Natural killer cell (primary cell): ENCODE data around the gene RAPGEF5. TPM values are rescaled to one million over a fixed set of nuclear protein-coding genes. Genes with fewer than 3 reads are reported as not detected.

ENCODE experiments used
- ATAC-seq, 3 donors: fragments of 150-1000 bp in 2 of 3; fragments of 200-7000 bp in 1 of 3; cut with Tn5 transposase; 1 replicate in 1 of 3; 2 replicates in 2 of 3; pipeline ENCODE4 v1.10.0; 2021; ENCODE audit warnings: mild to moderate bottlenecking in 2 of 3, moderate library complexity in 2 of 3
- DNase-seq, 2 donors: peaks; one replicate each; pipeline versions ENCODE4 v3.0.0 to v3.0.0-alpha.2; 2013 to 2021; ENCODE audit warnings: mixed read lengths in 1 of 2
- H3K27ac ChIP-seq: one replicate; pipeline ENCODE4 v1.5.1; 2013; ENCODE audit warnings: mild to moderate bottlenecking, low read length
- H3K27me3 ChIP-seq: one replicate; pipeline ENCODE4 v1.6.1; 2013; ENCODE audit warnings: low read length; ENCODE audit not compliant: control insufficient read depth, insufficient read depth
- H3K36me3 ChIP-seq: one replicate; pipeline ENCODE4 v1.6.1; 2013; ENCODE audit warnings: low read length; ENCODE audit not compliant: control insufficient read depth, insufficient read depth
- H3K4me1 ChIP-seq: one replicate; pipeline ENCODE4 v1.6.1; 2013; ENCODE audit warnings: low read length; ENCODE audit not compliant: control insufficient read depth, insufficient read depth
- H3K4me3 ChIP-seq: one replicate; pipeline ENCODE4 v1.5.1; 2013; ENCODE audit warnings: low read length
- H3K9me3 ChIP-seq: one replicate; pipeline ENCODE4 v1.6.1; 2013; ENCODE audit warnings: low read length; ENCODE audit not compliant: control insufficient read depth, insufficient read depth
- H3K27ac Mint-ChIP-seq, 2 donors: one replicate each; pipeline ENCODE4 v1.8.0; 2022; ENCODE audit warnings: mild to moderate bottlenecking in 2 of 2, mixed read lengths in 2 of 2, moderate library complexity in 1 of 2
- H3K27me3 Mint-ChIP-seq, 2 donors: one replicate each; pipeline ENCODE4 v1.8.0; 2022; ENCODE audit warnings: low read depth in 2 of 2, mixed read lengths in 2 of 2
- H3K36me3 Mint-ChIP-seq: one replicate; pipeline ENCODE4 v1.8.0; 2022; ENCODE audit warnings: mixed read lengths
- H3K4me1 Mint-ChIP-seq, 2 donors: one replicate each; pipeline ENCODE4 v1.8.0; 2022; ENCODE audit warnings: mixed read lengths in 2 of 2
- H3K4me3 Mint-ChIP-seq: one replicate; pipeline ENCODE4 v1.8.0; 2022; ENCODE audit warnings: mild to moderate bottlenecking, moderate library complexity, mixed read lengths
- H3K9me3 Mint-ChIP-seq, 2 donors: one replicate each; pipeline ENCODE4 v1.8.0; 2022; ENCODE audit warnings: mixed read lengths in 2 of 2
- WGBS: methylation state at CpG from one replicate; pipeline ENCODE4 v1.1.7; 2013; ENCODE audit warnings: missing lambda C conversion rate; ENCODE audit not compliant: insufficient coverage; 5-methylcytosine and 5-hydroxymethylcytosine counted together
- intact Hi-C: fragments of 100-400 bp; cut with micrococcal nuclease; formaldehyde crosslinking; loops from one replicate; pipeline ENCODE4 v1.14.2; 2022
- total RNA-seq, 4 donors: library from RNA; stranded (reverse); fragments of 120-200 nt in 1 of 4; gene quantifications; one replicate each; pipeline versions ENCODE4 v1.2.3 to v1.2.4, GENCODE V29; 2013 to 2022
- TF ChIP-seq, protein P1 (sequence below): fragments of 200-600 bp; IDR thresholded peaks from one replicate; pipeline ENCODE4 v1.8.0; 2022; ENCODE audit warnings: antibody characterized with exemption

RAPGEF5 gene
- total RNA-seq, 3 donors from 2014 or later (not counting 1 experiment from before 2014, with no cell fraction given) = 0.26 to 0.33 TPM; not detected in 1

DNA sequence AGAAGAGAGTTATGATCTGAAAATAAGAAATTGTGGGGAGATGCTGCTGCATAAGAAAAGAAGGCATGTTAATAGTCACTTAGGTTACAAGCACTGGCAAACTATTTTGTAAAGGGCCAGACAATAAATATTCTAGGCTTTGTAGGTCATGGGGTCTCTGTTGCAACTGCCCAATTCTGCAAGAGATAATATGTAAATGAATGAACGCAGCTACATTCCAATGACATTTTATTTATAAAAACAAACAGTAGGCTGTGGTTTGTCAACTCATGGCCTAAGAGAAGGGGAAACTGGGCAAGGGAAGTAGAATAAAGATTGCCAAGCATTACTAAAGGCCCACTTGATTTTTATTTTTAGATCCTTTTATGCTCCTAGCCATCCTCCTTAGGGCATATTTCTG lies 133.1 kb downstream of the RAPGEF5 start:
- DNase-seq (no peak), ATAC-seq (no peak)
- Mint-ChIP-seq H3K27ac (no peak overlapping the region), H3K27me3 (peaks cover 2 to 4% of the 10 kb centered on the region in 2 donors), H3K4me1 (no peaks in the 10 kb centered on the region), H3K36me3 (no peaks in the 10 kb centered on the region), H3K4me3 (no peak overlapping the region), H3K9me3 (no peaks in the 10 kb centered on the region)
- intact Hi-C loops = no loop called here
- H3K27me3 ChIP-seq = no peaks in the 10 kb centered on the region
- no CpG with 5 or more reads among the region's 1 CpG for WGBS
- H3K4me1 ChIP-seq = no peaks in the 10 kb centered on the region
- no peaks in the 10 kb centered on the region for H3K9me3 ChIP-seq
- no peak overlapping the region for H3K4me3 ChIP-seq
- TF ChIP-seq, protein P1, sequence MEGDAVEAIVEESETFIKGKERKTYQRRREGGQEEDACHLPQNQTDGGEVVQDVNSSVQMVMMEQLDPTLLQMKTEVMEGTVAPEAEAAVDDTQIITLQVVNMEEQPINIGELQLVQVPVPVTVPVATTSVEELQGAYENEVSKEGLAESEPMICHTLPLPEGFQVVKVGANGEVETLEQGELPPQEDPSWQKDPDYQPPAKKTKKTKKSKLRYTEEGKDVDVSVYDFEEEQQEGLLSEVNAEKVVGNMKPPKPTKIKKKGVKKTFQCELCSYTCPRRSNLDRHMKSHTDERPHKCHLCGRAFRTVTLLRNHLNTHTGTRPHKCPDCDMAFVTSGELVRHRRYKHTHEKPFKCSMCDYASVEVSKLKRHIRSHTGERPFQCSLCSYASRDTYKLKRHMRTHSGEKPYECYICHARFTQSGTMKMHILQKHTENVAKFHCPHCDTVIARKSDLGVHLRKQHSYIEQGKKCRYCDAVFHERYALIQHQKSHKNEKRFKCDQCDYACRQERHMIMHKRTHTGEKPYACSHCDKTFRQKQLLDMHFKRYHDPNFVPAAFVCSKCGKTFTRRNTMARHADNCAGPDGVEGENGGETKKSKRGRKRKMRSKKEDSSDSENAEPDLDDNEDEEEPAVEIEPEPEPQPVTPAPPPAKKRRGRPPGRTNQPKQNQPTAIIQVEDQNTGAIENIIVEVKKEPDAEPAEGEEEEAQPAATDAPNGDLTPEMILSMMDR = no peak
- H3K36me3 ChIP-seq = no peaks in the 10 kb centered on the region
- H3K27ac ChIP-seq = no peak overlapping the region

- H3K9me3 Mint-ChIP-seq = no peaks in the 10 kb centered on the region
- DNase-seq (no peak), ATAC-seq (no peak)
- H3K27ac Mint-ChIP-seq = no peak overlapping the region
- TF ChIP-seq, protein P1 = no peak
- Histone ChIP-seq H3K27me3 (no peaks in the 10 kb centered on the region), H3K4me3 (no peak overlapping the region), H3K9me3 (no peaks in the 10 kb centered on the region), H3K4me1 (no peaks in the 10 kb centered on the region), H3K27ac (no peak overlapping the region), H3K36me3 (no peaks in the 10 kb centered on the region)
- 80% methylated on average over 4 of the region's 4 CpGs for WGBS
- no peak overlapping the region for H3K4me3 Mint-ChIP-seq
- no peaks in the 10 kb centered on the region for H3K4me1 Mint-ChIP-seq
- intact Hi-C loops = no loop called here
- peaks cover 6 to 11% of the 10 kb centered on the region in 2 donors for H3K27me3 Mint-ChIP-seq
- no peaks in the 10 kb centered on the region for H3K36me3 Mint-ChIP-seq
Measured at GRCh38 chr7:22220941-22221340, 136.0 kb downstream of the RAPGEF5 start.

- Mint-ChIP-seq H3K36me3 (no peaks in the 10 kb centered on the region), H3K4me3 (no peak overlapping the region), H3K27ac (no peak overlapping the region), H3K27me3 (peaks cover 11 to 18% of the 10 kb centered on the region in 2 donors), H3K4me1 (no peaks in the 10 kb centered on the region), H3K9me3 (no peaks in the 10 kb centered on the region)
- H3K27ac ChIP-seq = no peak overlapping the region
- WGBS = 86% methylated on average over 9 of the region's 10 CpGs
- TF ChIP-seq, protein P1 = no peak
- no peaks in the 10 kb centered on the region for H3K9me3 ChIP-seq
- ATAC-seq (no peak), DNase-seq (no peak)
- H3K4me1 ChIP-seq = no peaks in the 10 kb centered on the region
- no peaks in the 10 kb centered on the region for H3K27me3 ChIP-seq
- no peaks in the 10 kb centered on the region for H3K36me3 ChIP-seq
- intact Hi-C loops = no loop called here
- H3K4me3 ChIP-seq = no peak overlapping the region
Measured at GRCh38 chr7:22219739-22220493, 137.0 kb downstream of the RAPGEF5 start.

- TF ChIP-seq, protein P1 = no peak
- Mint-ChIP-seq H3K27ac (no peak overlapping the region), H3K4me3 (no peak overlapping the region), H3K9me3 (no peaks in the 10 kb centered on the region), H3K4me1 (no peaks in the 10 kb centered on the region), H3K36me3 (no peaks in the 10 kb centered on the region), H3K27me3 (peaks cover 11 to 22% of the 10 kb centered on the region in 2 donors)
- 98% methylated on average over 4 of the region's 4 CpGs for WGBS
- no peak for ATAC-seq
- no peaks in the 10 kb centered on the region for H3K4me1 ChIP-seq
- intact Hi-C loops = no loop called here
- DNase-seq = no peak
- H3K36me3 ChIP-seq = no peaks in the 10 kb centered on the region
- H3K27ac ChIP-seq = no peak overlapping the region
- H3K27me3 ChIP-seq = no peaks in the 10 kb centered on the region
- H3K9me3 ChIP-seq = no peaks in the 10 kb centered on the region
- H3K4me3 ChIP-seq = no peak overlapping the region
Measured at GRCh38 chr7:22219036-22219435, 137.9 kb downstream of the RAPGEF5 start.
